ENCODE measurements around the gene SURF1. TPM values are rescaled to one million over a fixed set of nuclear protein-coding genes. Genes with fewer than 3 reads are reported as not detected.
A peak's percentile ranks its signal among the peaks of the same experiment; 100 is the strongest.

Gene SURF1
- total RNA-seq, 1 donor from 2014 or later, result 31.3 TPM

DNA sequence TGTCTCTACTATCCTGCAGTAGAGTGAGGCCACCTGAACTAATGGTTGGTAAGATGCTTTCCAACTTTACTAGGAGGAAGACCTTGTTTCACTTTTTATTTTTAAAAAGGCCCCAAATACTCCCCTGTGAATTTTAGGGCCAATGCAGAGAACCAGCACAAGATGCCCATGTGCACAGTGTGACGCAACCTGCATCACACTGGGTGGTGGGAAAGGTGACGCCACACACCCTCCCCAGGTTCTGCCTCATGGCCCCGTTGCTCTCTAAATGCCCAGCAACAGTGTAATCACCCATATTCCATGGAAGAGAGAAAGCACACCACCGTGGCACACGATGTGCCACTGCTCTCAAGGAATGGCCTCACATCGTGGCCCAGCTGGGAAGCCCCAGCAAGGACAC, 13.1 kb upstream of the SURF1 start:
- TF ChIP-seq, protein P1, sequence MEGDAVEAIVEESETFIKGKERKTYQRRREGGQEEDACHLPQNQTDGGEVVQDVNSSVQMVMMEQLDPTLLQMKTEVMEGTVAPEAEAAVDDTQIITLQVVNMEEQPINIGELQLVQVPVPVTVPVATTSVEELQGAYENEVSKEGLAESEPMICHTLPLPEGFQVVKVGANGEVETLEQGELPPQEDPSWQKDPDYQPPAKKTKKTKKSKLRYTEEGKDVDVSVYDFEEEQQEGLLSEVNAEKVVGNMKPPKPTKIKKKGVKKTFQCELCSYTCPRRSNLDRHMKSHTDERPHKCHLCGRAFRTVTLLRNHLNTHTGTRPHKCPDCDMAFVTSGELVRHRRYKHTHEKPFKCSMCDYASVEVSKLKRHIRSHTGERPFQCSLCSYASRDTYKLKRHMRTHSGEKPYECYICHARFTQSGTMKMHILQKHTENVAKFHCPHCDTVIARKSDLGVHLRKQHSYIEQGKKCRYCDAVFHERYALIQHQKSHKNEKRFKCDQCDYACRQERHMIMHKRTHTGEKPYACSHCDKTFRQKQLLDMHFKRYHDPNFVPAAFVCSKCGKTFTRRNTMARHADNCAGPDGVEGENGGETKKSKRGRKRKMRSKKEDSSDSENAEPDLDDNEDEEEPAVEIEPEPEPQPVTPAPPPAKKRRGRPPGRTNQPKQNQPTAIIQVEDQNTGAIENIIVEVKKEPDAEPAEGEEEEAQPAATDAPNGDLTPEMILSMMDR (IDR thresholded peaks at IDR 0.05), result no peak
- no peak for DNase-seq (ENCODE audit: low spot score)
- Mint-ChIP-seq H3K4me1 (ENCODE audit: low read depth) (peaks cover 57% of the 10 kb centered on the region), H3K27ac (ENCODE audit: unreplicated experiment) (peak overlapping the region; percentile 13), H3K4me3 (ENCODE audit: unreplicated experiment) (no peak overlapping the region), H3K9me3 (ENCODE audit: low read depth) (no peaks in the 10 kb centered on the region), H3K36me3 (ENCODE audit: low read depth) (peaks cover 20% of the 10 kb centered on the region), H3K27me3 (ENCODE audit: low read depth) (no peaks in the 10 kb centered on the region)

DNA sequence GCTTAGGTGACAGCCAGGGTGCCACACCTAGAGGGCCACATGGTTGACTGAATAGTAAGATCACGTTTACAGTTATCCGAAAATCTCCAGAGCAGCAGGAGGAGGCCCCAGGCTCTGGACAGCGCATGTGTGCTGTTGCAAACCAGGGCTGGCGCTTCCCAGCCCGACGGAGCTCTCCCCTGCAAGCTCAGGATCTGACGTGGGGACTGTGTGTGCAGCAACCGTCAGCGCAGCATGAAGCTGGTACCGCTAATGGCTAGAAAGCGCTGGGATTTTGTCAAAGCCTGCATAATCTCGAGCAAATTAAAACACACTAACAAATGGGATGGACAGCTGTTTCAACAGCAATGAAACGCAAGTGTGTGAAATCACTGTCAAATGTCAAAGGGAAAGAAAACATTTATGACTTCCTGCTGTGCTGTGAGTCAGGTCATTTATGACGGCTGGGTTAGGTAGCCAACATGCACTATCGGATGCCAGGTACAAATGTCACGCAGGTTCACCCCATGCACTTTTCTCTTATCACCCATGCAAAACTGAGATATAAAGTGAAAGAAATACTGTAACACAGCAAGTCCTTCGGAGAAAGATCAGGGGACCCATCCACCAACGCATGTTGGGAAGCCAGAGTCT, 12.1 kb upstream of the SURF1 start:
- no peaks in the 10 kb centered on the region for H3K27me3 Mint-ChIP-seq (ENCODE audit: low read depth)
- H3K36me3 Mint-ChIP-seq (ENCODE audit: low read depth), result peaks cover 28% of the 10 kb centered on the region
- peaks cover 51% of the 10 kb centered on the region for H3K4me1 Mint-ChIP-seq (ENCODE audit: low read depth)
- peak overlapping the region; percentile 63 for H3K27ac Mint-ChIP-seq (ENCODE audit: unreplicated experiment)
- no peaks in the 10 kb centered on the region for H3K9me3 Mint-ChIP-seq (ENCODE audit: low read depth)
- H3K4me3 Mint-ChIP-seq (ENCODE audit: unreplicated experiment), result no peak overlapping the region
- TF ChIP-seq, protein P1 (IDR thresholded peaks at IDR 0.05), result no peak
- no peak for DNase-seq (ENCODE audit: low spot score)

DNA sequence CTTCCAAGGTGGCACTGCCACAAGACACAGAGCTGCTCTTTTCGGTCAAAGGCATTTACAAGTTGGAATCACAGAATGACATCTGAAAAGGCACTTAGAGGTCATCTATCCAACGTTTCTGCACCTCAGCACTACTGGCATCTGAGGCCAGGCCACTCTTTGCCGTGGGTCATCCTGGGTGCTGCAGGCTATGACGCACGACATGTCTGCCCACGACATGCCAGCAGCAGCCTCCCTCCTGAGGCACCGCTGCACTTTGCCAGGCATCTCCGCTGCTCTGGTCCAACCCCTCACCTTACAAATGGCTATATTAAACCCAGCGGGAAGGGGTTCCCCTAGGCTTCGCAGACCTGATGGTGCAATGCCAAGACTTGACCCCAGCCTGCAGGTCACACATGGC, 11.5 kb upstream of the SURF1 start:
- Mint-ChIP-seq H3K27ac (ENCODE audit: unreplicated experiment) (no peak overlapping the region), H3K4me3 (ENCODE audit: unreplicated experiment) (no peak overlapping the region), H3K4me1 (ENCODE audit: low read depth) (peaks cover 47% of the 10 kb centered on the region), H3K9me3 (ENCODE audit: low read depth) (no peaks in the 10 kb centered on the region), H3K36me3 (ENCODE audit: low read depth) (peaks cover 32% of the 10 kb centered on the region), H3K27me3 (ENCODE audit: low read depth) (no peaks in the 10 kb centered on the region)
- DNase-seq (ENCODE audit: low spot score), result no peak
- TF ChIP-seq, protein P1 (IDR thresholded peaks at IDR 0.05), result no peak

DNA sequence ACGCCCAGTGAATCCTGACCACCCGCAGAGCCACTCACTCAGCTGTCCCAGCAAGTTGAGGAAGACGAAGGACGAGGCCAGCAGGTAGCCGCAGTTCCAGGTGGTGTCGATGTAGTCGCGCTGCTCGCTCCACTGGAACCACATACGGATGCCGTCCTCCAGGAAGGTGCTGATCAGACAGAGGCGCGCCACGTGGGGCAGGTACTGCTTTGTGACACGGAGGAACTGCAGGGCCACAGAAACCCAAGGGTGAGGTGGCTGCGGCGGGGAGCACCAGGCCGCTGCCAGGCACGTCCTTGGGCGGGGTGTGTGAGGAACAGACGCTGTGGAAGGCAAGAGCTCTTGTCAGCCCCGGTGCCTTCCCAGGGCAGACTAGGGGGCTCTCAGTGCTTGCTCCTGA, 10.9 kb upstream of the SURF1 start:
- H3K27ac Mint-ChIP-seq (ENCODE audit: unreplicated experiment), result no peak overlapping the region
- no peak for DNase-seq (ENCODE audit: low spot score)
- no peaks in the 10 kb centered on the region for H3K27me3 Mint-ChIP-seq (ENCODE audit: low read depth)
- H3K4me3 Mint-ChIP-seq (ENCODE audit: unreplicated experiment), result no peak overlapping the region
- peaks cover 41% of the 10 kb centered on the region for H3K4me1 Mint-ChIP-seq (ENCODE audit: low read depth)
- no peaks in the 10 kb centered on the region for H3K9me3 Mint-ChIP-seq (ENCODE audit: low read depth)
- peaks cover 32% of the 10 kb centered on the region for H3K36me3 Mint-ChIP-seq (ENCODE audit: low read depth)
- TF ChIP-seq, protein P1 (IDR thresholded peaks at IDR 0.05), result no peak

DNA sequence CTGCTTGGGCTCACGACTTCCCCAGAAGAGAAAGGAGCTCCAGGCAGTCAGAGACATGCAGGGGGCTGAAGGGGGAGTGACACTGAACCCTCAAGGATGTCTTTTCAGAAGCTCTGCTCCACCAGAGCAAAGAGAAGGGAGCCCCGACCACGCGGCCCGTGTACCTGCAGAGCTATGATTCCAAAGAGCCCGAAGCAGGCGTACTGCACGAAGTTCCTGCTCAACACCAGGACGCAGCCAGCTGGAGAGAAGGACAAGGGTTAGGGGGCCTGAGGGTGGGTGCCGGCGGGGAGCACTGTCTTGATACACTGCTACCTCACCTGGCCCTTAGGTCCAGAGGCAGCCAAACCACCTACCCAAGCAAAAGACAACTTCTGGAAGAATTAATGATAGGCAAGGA, 10.1 kb upstream of the SURF1 start:
- TF ChIP-seq, protein P1 (IDR thresholded peaks at IDR 0.05), result no peak
- H3K4me1 Mint-ChIP-seq (ENCODE audit: low read depth), result peaks cover 35% of the 10 kb centered on the region
- no peak overlapping the region for H3K4me3 Mint-ChIP-seq (ENCODE audit: unreplicated experiment)
- no peak for DNase-seq (ENCODE audit: low spot score)
- H3K27ac Mint-ChIP-seq (ENCODE audit: unreplicated experiment), result no peak overlapping the region
- no peaks in the 10 kb centered on the region for H3K27me3 Mint-ChIP-seq (ENCODE audit: low read depth)
- peaks cover 36% of the 10 kb centered on the region for H3K36me3 Mint-ChIP-seq (ENCODE audit: low read depth)
- no peaks in the 10 kb centered on the region for H3K9me3 Mint-ChIP-seq (ENCODE audit: low read depth)

All from chondrocyte (in vitro differentiated cells).